Stimulated activated CD4-positive, alpha-beta T cell treated with anti-CD3 and anti-CD28 coated beads, Interleukin-15, amount 100 ng/mL, for 24 hours (primary cell): ENCODE results near the gene PAX7.

Source experiments
- DNase-seq: peaks from one replicate; pipeline ENCODE4 v3.0.0-alpha.2; 2020

The PAX7 gene

DNA sequence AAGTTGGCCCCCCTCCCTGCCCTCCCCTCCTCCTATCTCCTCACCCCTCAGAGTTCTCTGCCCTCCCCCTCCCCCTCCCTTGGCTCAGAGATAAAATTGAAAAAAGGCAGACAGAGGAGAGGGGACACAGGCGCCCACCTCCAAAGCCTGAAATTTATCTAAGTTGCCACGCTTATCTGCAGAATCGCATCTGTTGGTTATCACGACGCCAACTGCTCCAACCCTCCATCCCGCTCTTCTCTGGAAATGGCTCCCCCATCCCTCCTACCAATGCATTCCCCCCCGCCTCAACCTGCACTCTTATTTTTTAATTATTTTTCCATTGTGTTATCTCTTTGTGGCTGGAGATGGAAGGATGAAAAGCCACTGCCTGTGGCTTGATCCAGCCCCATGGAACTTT lies 138.5 kb downstream of the PAX7 start:
- no peak for DNase-seq

DNA sequence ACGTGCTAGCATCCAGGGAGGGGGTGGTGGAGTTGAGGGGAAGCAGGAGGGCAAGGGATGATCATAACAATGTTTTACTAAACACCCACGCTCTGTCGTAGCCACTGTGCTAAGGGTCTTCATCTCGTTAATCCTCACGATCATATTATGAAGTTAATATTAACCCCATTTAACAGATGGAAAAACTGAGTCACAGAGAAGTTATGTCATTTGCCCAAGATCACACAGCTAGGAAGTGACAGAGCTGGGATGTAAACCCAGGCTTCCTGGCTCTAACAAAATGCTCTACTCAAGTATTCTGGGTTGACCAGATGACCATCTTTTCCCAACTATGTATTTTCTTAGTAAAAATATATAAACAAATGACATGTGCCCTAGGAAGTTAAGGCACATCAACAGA lies 140.2 kb downstream of the PAX7 start:
- no peak for DNase-seq

DNA sequence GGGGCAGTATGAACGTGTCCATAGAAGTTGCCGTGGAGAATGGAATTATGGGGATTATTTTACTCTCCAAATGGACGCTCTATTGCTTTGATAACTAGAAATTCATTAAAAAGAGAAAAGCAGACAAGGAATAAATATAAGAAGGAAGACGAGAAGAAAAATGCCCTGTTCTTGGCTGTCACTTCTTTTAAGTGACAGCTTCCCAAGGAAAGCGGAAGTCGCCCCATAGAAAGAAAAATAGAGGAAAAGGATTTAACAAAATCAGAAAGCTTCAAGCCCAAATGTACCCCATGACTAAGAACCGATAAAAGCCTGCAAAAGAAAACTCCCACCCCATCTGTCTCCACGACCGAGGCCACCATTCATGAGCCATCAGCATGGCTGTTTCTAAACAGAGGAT lies 143.1 kb downstream of the PAX7 start:
- DNase-seq: no peak

DNA sequence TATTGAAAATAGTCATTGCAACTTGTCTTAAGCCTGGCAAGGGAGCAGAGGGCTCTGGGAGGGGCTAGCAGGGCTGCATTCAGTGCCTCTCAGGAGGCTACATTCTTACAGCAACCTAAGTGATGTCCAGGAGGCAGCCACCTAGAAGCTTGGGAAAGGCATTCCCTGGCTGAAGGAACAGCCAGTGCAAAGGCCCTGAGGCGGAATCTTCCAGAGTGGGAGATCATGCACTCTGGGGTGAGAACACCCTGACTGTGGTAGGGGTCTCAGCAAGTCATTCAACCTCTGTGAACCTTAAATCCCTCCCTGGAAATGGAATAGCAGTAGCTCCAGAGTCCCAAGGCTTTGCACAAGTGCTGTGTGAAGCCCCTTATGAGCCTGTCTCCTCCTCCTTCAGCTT lies 144.7 kb downstream of the PAX7 start:
- DNase-seq: no peak

- no peak for DNase-seq
Measured at GRCh38 chr1:18776777-18777176, 146.1 kb downstream of the PAX7 start.

DNA sequence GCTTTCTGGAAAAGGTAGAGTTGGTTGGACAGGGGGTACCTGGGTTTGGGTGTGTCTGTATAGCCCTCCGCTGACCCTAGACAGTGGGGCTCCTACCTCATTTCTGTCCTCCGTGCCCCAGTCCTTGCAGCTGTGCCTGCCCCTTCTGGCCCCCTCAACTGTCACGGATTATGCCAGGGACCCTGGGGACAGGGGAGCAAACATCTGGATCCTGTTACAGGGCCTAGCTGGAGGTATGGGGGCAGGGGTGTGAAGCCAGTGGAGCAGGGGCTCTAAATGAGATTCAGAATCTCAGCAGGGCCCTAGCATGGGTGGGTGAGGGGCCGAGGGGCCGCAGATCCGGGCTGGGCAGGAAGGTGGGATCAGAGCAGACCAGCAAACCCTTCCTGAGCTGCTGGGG lies 147.8 kb downstream of the PAX7 start:
- DNase-seq: no peak

DNA sequence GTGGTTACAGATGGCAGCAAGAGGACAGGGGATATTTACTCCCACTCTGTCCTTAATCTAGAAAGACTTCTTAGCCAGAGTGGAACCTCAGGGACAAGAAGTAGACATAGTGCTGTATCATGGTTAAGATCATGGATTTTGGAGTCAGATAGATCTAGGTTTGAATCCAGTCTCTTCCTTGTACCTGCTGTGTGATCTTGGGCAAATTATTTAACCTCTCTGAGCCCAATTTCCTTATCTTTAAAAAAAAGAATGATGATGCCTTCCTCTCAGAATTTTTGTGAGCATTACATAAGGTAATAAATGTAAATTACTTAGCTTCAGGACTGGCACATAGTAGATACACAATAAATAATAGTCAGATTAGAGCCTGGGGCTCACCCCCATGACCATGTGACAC lies 150.4 kb downstream of the PAX7 start:
- no peak for DNase-seq

- no peak for DNase-seq
Measured at GRCh38 chr1:18783705-18784481, 153.2 kb downstream of the PAX7 start.

DNA sequence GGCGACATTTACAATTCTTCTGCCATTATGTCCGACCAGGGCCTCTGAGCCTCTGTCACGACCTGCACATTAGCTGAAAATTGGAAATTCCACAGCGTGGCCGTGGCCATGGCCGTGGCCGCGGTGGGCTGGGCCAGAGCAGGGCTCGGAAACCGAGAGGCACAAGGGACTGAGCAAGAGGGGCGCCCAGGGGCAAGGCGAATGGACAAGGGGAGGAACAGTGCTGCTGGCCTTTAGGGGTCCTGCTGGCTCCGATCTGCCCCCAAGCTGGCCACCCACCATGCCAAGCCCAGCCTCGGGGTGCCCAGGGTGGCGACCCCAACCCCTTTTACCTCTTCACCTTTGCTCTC lies 153.8 kb downstream of the PAX7 start:
- DNase-seq: no peak

DNA sequence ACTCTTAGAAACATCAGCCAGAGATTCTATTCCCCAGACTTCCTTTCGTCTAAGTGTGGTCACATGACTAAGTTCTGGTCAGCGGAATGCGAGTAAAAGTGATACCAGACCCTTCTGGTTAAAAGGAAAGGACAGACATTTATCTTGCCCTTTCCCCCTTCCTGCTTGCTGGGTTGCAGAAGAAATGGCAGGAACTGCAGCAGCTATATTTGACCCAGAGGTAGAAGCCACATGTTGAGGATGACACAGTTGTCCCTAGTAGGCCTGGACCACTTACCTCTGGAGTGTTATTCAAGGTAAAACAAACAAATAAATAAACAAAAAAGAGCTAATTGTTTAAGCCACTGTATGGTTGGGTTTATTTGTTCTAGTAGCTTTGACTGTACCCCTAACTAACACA lies 155.5 kb downstream of the PAX7 start:
- no peak for DNase-seq

DNA sequence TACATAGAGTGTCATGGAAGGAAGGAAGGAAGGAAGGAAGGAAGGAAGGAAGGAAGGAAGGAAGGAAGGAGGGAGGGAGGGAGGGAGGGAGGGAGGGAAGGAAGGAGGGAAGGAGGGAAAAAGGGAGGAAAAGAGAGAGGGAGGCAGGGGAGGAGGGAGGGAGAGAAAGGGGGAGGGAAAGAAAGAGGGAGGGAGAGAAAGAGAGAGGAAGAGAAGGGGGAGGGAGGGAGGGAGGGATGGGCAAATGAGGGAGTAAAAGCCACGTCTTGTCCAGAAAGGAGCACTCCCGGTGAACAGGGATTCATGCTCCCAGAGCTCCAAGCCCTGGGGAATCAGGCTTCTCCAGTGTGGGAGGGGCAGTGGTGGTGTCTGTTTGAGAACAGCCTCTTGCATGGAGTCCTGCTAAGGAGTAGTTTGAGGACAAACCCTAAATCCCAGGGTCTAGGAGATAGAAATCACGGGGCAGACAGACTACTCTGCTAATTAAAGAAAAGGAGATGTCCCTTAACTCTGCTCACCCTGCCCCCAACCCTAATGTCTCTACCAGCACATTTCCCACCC lies 157.3 kb downstream of the PAX7 start:
- no peak for DNase-seq

DNA sequence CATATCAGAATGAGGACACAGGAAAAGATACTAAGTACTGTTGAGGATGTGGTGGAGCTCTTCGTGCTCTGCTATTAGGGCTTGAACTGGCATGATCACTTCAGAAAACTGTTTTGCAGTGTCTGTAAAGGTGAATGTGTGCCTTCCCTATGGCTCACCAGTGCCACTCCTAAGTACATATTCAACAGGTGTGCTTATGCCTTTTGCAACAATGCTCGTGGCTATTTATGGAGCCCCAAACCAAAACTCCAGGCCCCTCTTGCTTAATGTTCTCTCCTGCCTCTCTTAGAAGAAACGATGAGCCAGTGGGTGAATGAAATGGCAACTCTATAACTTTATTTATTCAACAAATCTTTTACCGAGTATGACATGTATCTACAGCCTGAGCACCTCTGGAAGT lies 158.6 kb downstream of the PAX7 start:
- DNase-seq: no peak

DNA sequence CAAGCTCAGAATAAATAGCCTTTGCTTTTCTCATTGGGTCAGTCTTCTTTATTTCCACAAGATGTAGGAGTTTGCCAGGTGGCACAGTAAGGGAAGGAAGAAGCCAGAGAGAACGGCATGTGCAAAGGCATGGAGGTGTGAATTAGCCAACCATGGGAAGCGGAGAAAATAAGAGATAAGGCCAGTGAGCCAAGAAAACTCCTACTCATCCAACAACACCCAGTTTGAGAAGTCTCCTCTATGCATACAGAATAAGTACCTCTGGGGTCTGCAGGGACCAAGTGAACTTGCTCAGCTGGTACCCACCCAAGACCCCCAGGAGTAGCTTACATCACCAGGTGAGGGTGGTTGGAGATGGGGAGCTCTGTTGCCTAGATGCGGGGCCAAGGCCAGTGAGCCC lies 162.1 kb downstream of the PAX7 start:
- no peak for DNase-seq

DNA sequence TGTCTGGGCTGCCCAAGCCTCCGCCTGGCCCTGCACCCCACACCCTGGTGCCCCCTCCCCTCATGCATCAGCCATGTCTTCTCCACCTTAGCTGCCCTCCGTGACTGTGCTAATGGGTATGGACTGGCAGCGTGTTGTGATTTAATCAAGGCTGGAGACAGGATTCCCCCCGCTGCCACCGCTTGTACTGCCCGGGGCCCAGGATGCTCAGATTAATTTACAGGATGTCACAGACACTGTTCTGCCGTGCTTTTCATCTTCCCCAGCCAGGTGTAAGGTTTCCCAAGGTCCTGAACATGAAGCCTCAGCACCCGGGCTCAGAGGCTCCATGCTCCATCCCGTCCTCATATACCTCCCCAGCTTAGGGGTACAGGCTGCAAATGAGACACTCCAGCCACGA lies 162.5 kb downstream of the PAX7 start:
- DNase-seq: no peak

GRCh38 chr1:18794051-18794450 lies 163.4 kb downstream of the PAX7 start:
- DNase-seq: no peak

- DNase-seq: no peak
Measured at GRCh38 chr1:18794561-18794960, 163.9 kb downstream of the PAX7 start.

GRCh38 chr1:18795002-18795689 lies 164.5 kb downstream of the PAX7 start:
- DNase-seq: no peak

GRCh38 chr1:18796950-18797349 lies 166.3 kb downstream of the PAX7 start:
- DNase-seq: no peak
